GM12878 (cell line): Measurements from ENCODE around the gene PLXNA4.

ENCODE experiments used
- BCL3 ChIP-seq: IDR thresholded peaks from 2 replicates; pipeline ENCODE4 v1.6.1; 2011; ENCODE audit warnings: borderline replicate concordance, low read depth, mild to moderate bottlenecking, moderate library complexity, low read length; ENCODE audit not compliant: insufficient read depth, poor library complexity, severe bottlenecking
- CTCF ChIP-seq, 3 experiments: IDR thresholded peaks in 2 of 3; conservative IDR thresholded peaks in 1 of 3; 2 replicates each; pipeline ENCODE4 v1.5.1; 2011; ENCODE audit warnings: low read depth in 3 of 3, low read length in 3 of 3, mild to moderate bottlenecking in 3 of 3, control low read depth in 2 of 3, moderate library complexity in 2 of 3, inconsistent platforms in 1 of 3, mixed read lengths in 1 of 3; ENCODE audit not compliant: control insufficient read depth in 2 of 3, insufficient read depth in 1 of 3; ENCODE audit errors: extremely low read depth in 1 of 3
- MAX ChIP-seq: IDR thresholded peaks from 2 replicates; pipeline ENCODE4 v1.6.1; 2012; ENCODE audit warnings: low read depth, low read length, improper control_type of control experiment
- POLR2A ChIP-seq: IDR thresholded peaks from 2 replicates; pipeline ENCODE4 v1.6.1; 2011; ENCODE audit warnings: low read depth, mild to moderate bottlenecking, low read length
- RAD51 ChIP-seq: fragments of 450-650 bp; IDR thresholded peaks from 2 replicates; pipeline ENCODE4 v1.6.1; 2016; ENCODE audit warnings: moderate library complexity, mild to moderate bottlenecking, inconsistent platforms
- RB1 ChIP-seq: fragments of 450-650 bp; formaldehyde crosslinking; IDR thresholded peaks from 2 replicates; pipeline ENCODE4 v1.6.1; 2017; ENCODE audit warnings: mild to moderate bottlenecking, borderline replicate concordance
- RCOR1 ChIP-seq: conservative IDR thresholded peaks from 2 replicates; pipeline ENCODE4 v1.6.1; 2012; ENCODE audit warnings: low read depth, low read length, improper control_type of control experiment
- SIN3A ChIP-seq: IDR thresholded peaks from 2 replicates; pipeline ENCODE4 v1.6.1; 2012; ENCODE audit warnings: low read depth, low read length, improper control_type of control experiment
- TCF7 ChIP-seq: IDR thresholded peaks from 2 replicates; pipeline ENCODE4 v1.6.1; 2014; ENCODE audit warnings: antibody characterized with exemption, borderline replicate concordance
- ZBTB33 ChIP-seq: fragments of 450-650 bp; IDR thresholded peaks from 2 replicates; pipeline ENCODE4 v1.6.1; 2017; ENCODE audit warnings: mild to moderate bottlenecking
- ZZZ3 ChIP-seq: IDR thresholded peaks from 2 replicates; pipeline ENCODE4 v1.6.1; 2011; ENCODE audit warnings: low read depth; ENCODE audit not compliant: control insufficient read depth, insufficient read length

- no peak for TF ChIP-seq POLR2A
- no peak for TF ChIP-seq ZBTB33
- no peak for TF ChIP-seq MAX
- no peak for TF ChIP-seq RCOR1
- TF ChIP-seq CTCF (IDR thresholded peaks at IDR 0.05 in 2 of 3, conservative IDR thresholded peaks at IDR 0.05 in 1 of 3; ENCODE audit: control insufficient read depth in 2 of 3, extremely low read depth in 1 of 3, insufficient read depth in 1 of 3, low read depth in 3 of 3, low read length in 3 of 3) = no peak
- no peak for TF ChIP-seq BCL3
- TF ChIP-seq ZZZ3 = no peak
- TF ChIP-seq TCF7 = no peak
- no peak for TF ChIP-seq SIN3A
- TF ChIP-seq RB1 = no peak
- TF ChIP-seq RAD51 = no peak
Observed at GRCh38 chr7:132102391-132102790, 473.9 kb downstream of the PLXNA4 start.
